ENCODE data around the gene ERH.

Gene ERH

DNA sequence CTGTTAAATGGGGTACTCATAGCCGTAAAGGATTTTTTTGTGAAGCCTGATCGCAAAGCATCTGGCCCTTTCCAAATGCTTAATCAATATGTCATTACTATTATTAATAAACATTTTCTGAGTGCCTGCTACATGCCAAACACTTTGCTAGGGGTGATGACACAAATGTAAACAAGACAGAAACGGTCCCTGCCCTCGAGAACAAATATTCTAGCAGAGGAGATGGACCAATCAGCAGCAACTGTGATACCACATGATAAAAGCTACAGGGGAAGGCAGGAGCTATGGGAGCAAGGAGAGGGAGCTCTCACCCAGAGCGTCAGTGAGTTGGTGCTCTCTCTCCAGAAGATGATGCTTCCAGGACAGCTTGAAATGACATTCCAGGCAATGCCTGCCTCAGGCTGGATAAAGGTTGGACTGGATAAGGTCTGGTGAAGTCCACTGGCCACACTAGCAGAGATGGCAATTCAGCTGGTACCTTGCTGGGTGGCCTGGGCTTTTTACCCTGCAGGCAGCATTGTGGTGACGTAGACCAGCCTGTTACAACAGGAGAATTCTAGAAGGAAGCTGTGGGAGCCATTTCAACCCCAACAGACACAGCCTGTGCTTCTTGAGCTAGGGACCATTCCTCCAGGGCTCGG is 41.1 kb downstream of the ERH start:
- no peak for DNase-seq (ENCODE audit: low read depth in 3 of 3)

DNA sequence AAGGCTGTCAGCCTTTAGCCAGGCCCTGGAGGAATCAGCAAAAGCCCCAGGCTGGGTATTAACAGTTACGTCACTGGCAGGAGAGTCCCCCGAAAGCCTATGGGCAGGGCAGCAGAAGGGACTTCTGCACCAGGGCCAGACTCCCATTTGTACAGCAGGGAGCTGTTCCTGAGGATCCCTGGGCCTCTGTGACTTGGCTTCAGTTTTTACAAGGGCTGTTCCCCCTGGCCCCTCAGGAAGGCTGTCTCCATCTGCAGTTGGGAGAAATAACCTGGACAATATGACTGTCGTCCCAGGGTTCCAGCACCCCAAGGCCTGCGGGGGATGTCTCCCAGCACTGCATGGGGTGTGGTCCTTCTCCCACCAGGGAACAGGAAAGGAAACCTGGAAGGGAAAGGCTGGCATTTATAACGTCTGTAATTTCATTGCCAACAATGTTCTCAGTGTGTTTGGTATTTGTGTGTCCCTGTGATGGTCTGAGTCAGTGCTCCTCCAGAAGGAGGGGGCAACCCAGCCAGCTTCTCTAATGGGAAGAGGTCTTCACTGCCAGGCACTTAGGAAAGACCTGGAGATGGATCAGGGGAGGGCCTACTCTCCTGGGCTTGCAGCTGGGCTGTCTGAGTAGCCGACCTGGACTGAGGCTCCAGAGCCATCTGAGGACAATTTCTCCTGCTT is 42.4 kb downstream of the ERH start:
- no peak for DNase-seq (ENCODE audit: low read depth in 3 of 3)

DNA sequence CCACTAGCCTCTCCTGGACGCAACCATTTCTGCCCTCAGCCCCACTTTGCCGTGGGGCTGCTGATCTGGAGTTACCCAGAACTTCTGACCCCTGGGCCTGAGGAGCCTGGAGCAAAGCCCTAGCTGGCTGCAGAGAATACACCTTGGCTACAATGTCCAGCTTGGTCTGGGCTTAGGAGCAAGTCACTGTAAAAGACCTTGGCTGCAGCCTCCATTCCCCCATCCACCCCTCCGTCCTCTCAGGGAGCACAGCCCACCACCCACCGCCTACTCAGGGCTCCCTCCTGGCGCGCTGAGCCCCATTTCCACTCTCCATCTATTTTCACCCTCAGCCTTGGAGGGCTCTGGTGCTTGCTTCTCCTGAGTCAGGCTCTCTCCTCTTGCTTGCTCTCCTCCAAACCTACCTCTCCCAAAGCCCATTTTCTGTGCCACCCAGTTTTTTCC is 42.9 kb downstream of the ERH start:
- no peak for DNase-seq (ENCODE audit: low read depth in 3 of 3)

DNA sequence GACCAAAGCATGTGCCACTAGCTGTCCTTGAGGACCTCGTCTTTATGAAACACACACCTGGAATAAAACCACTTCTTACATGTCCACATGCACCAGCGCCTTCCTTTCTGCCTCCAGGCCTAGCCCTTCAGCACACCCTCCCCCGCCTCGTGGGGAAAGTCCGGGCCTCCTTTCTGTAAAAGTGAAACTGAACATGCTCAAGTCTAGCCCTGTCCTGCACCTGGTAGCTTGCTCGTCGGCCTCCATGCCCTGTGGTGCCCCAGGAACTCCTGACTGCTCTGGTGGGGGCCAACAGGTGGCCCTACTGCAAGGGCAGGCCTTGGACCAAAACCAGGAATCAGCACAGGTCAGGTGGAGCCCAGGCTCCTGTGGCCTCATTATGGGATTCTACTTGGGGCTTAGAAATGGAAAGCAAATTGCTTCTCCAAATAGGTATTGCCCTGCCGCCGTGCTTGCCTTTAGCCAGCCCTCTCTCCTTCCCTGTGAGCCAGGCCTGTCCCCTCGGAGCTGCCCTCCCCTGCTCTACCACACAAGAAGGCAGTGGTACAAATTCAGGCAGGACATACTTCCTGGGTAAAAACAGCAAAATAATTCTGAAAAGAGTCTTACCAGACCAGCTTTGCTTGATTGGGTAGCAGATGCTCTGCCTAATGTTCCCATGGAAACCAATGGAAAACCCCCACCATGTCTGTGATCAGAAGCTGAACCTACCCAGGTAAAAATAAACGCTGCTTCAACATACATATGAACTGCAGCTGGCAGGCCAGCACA is 43.5 kb downstream of the ERH start:
- DNase-seq (ENCODE audit: low read depth in 3 of 3): peak; percentile 31 to 72 (median 38)

DNA sequence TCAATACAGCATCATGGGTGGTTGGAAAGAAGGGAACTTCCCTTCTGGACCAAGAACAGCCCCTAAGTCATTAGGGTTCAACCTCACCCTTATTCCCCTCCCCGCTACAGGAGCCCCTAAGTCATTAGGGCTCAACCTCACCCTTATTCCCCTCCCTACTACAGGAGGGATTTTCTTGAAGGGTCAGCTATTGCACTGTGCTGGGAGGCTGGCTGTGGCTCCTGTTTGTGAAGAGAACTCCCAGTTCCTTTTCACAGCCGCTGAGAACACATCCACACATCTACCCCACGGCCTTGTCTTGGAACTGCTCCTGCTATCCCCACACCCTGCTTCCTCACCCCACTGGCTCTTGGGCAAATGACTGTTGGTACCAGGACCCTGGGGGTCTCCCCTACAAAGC is 44.9 kb downstream of the ERH start:
- DNase-seq (ENCODE audit: low read depth in 3 of 3): no peak

DNA sequence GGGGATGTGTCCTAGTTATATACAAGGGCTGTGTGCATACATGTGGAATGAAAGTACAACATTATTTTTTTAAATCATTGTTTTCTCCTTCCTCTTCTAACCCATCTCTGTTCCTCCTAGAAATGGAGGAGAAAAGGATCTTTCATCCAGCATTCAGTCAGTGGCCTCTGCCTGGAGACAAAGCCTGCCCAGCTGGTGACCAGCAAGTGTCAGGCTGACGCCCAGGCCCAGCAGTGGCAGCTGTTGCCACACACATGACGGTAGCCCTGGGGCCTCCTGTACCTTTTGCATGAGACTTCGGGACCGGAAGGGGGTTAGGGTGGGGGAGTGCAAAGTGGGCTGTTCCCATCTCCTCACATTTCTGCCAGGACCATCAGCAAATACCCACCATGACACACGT is 46.2 kb downstream of the ERH start:
- DNase-seq (ENCODE audit: low read depth in 3 of 3): no peak

DNA sequence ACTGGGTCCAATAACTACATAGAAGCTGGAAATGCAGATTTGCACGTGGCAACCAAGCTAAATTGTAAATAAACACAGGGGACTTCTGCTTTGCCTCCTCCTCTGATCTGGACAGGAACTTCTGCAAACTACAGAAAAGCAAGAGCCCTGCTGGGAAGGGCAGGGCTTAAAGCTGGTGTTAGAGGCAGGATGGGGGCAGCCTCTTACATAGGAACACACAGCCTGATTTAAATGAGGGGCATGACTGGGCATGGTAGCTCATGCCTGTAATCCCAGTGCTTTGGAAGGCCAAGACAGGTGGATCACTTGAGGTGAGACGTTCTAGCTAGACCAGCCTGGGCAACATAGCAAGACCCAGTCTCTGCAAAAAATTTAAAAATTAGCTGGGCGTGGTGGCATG is 46.7 kb downstream of the ERH start:
- no peak for DNase-seq (ENCODE audit: low read depth in 3 of 3)

DNA sequence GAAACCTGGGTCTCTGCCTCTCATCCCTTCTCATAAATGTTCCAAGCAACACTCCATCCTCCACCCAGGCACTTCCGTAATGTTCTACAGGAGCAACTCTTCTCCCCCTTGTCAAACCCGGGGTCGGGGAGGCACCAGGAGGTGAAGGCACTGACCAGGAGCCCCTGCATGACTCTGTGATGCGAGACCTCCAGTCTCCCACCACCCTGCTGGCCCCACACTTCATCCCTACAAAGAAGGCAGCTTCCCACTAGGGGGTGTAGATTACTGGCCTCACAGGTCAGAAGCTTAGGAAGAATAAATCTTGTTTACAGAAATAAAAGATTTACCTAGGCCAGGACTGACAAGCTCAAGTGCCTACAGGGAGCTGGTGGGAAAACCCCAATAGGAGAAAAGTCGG is 47.2 kb downstream of the ERH start:
- no peak for DNase-seq (ENCODE audit: low read depth in 3 of 3)

DNA sequence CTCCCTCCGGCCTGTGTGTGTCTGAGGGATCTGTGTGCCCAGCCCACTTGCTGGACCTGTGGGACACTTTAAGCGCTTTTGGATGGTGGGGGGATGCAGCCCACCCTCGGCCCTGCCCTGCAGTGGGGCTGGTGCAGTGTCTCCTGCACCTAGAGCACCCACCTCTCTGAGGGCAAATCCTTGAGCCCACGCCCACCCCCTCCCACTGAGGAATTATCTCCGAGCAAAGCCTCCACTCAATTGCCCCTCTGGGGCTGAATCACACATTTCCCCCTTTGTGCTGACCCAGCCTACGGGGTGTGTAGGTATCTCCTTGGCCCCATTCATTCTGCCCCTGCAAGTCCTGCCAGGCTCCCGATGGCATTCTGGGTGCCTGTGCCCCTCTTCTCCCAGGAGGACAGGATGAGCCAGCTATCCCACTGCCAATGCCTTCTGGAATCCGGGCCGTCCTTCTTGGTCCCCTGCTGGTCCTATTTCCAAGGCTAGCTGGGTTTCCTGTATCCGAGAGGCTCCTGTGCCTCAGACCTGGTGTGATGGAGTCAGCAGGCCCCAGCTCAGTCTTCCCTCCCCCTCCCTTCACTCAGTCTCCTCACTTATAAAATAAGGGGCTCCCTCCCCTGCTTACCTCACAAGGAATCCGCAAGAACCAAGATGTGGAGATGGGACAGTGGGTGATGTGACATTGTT is 48.9 kb downstream of the ERH start:
- no peak for DNase-seq (ENCODE audit: low read depth in 3 of 3)

DNA sequence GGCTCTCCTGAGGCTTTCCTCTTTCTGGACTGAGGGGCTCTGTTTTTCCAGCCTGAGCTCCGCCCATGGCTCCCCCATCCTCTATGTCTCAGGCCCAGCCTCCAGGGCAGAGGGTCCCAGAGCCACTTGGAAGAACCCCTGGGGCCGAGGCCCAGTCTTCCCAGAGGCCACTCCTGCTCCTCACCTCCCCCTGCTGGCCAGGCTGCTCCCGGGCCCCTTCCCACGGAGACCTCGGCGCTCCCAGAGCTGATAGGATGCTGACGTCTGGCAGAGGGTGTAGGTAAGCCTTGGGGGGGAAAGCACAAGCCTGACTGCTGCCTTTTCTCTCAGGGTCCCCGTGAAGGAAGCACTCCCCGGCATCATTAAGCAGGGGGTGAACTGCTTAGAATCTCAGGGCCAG is 51.4 kb downstream of the ERH start:
- no peak for DNase-seq (ENCODE audit: low read depth in 3 of 3)

DNA sequence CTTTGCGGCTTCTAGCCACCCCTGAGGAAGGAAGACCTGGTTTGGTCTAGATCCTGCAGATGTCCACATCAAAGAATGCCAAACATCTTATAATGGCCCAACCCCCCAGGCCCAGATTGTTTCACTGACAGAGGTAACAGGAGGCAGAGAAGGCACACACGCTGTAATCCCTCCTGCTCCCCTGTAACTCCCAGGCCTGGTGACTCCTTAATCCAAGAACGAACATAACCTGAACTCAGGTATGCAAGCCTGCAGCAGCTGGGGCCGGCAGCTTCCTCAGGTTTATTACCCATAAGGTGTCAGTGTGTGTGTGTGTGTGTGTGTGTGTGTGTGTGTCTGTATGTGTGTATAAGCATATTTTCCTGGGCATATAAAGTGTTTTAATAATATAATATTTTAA is 52.7 kb downstream of the ERH start:
- no peak for DNase-seq (ENCODE audit: low read depth in 3 of 3)

DNA sequence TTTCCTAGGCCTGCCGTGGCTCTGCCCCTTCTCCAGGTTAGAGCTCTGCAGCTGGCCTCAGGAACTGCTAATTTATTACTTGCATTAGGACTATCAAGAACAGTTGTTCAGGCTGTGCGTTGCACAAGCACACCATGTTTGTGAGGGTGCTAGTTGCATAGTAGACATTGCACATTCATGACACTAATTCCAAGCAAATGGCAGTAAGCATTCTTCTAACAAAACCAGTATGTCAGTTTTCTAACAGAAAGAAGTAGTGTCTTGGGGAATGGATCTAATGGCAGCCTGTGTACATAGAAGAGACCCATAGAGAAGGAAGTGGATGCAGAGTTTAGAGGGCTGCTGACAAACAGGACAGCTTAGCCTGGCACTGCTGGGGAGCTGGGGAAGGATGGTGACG is 53.9 kb downstream of the ERH start:
- no peak for DNase-seq (ENCODE audit: low read depth in 3 of 3)

DNA sequence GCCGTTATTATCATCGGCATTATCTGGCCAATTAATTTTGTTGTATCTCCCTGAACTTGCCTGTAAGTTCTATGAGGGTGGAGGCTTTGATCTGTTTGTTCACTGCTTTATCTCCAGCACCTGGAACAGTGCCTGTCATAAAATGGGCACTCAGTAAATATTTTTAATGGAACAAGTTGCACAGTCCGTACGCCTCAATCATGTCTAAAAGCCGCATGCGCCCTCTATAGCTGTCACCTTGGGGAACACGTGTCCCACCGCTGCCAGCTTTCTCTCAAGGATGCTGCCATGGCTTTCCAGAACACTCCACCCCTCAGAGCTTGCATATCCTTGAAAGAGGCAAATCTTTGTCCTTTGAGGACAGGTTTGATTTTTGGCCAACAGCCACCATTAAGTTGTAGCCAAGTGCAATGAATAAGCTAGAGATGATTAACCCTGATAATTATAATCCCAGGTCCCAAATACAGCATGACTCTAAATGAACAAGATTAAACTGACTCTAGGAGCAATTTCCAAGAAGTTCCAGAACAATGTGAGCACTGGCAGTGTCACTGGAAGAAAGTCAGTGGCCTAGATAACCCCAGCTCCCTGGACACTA is 55.1 kb downstream of the ERH start:
- DNase-seq (ENCODE audit: low read depth in 3 of 3): no peak

DNA sequence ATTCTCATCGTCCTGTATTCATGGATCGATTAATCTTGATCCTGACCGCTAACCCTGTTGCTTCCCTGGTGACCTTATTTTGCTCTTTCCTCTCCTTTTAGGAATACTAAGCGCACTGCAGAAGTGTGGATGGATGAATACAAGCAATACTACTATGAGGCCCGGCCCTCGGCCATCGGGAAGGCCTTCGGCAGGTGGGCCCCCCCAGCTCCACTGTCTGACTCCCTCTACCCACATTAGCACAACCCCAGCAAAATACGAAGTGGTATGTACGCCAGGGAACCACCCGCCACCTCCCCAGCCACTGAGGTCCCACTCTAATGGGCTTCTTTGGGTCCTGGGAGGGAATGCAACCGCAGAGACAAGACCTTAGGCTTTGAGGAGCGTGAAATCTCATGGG is 58.7 kb downstream of the ERH start:
- no peak for DNase-seq (ENCODE audit: low read depth in 3 of 3)

DNA sequence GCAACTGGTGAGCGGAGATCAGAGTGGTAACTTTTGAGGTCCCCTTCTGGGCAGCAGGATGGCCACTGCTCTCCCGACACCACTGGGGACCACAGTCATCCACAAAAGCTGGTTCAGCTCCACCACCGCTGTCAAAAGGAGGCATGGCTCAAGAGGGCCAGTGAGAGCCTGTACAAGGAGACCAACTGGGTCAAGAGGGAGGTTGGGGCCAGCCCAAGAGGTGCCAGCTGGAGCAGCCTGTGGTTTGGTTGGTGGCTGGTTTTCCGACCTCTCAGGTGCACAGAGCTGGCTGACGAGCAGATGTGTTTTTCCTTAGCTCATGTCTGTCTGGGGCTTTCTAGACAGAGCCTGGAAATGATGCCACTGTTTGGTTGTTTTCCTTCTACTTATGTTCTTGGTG is 60.1 kb downstream of the ERH start:
- DNase-seq (ENCODE audit: low read depth in 3 of 3): no peak

DNA sequence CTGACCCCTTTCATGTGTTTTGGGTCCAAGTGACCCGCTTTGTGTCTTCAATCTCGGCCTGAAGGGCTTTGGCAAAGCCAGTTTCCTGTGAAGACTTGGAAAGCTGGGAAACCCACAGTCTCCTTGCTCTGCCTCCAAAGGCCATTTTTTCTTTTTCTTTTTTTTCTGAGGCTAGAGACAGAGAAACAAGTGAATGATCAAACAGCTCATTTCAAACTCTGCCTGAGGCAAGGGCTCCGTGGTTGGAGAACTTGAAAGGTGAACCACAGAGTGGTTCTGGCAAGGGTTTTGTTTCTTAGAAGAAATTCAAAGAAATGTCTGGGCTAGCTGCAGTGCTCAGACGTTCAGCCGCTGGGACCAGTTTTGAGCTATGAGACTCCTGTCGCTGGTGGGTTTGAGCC is 62.7 kb downstream of the ERH start:
- no peak for DNase-seq (ENCODE audit: low read depth in 3 of 3)

DNA sequence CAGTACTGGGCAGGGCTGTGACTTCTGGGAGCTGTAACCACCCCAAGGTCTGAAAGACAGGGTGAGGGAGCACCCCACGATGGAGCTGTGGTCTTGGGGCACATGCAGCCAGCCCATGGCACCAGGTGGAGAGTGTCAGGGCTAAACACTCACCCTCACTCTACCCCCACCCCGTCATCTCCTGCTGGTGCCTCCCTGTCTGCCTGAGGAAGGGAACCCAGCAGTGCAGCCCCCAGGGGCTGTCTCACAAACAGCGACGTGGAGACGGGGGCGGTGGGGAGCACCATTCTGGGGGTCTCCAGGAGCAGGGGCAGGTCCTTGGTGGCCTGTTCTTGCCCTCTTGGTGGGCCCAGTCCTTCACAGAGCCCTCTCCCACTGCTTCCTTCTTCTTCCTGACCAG is 63.5 kb downstream of the ERH start:
- no peak for DNase-seq (ENCODE audit: low read depth in 3 of 3)

DNA sequence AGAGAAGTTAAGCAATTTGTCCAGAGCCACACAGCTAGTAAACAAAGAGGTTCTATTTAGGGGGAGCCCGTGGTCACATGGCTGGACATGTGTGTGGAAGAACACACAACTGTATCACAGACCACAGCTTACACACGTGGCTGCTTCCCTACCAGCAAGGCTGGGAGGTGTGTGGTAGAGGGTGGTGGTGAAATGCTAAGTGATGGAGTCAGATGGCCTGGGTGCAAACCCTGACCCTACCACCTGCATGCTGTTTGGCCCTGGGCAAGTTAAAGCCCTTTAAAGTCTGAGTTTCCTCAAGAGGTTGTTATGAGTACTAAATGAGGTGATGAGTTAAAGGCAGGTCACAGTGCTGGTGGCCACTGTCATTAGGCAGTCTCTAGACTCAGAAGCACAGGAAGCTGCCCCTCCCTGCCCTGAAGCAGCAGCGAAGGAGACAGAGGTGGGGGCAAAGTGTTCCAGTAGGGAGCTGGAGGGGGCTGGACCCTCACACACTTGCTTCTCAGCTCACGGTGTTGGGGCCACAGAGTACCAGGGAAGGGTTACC is 64.2 kb downstream of the ERH start:
- DNase-seq (ENCODE audit: low read depth in 3 of 3): no peak

DNA sequence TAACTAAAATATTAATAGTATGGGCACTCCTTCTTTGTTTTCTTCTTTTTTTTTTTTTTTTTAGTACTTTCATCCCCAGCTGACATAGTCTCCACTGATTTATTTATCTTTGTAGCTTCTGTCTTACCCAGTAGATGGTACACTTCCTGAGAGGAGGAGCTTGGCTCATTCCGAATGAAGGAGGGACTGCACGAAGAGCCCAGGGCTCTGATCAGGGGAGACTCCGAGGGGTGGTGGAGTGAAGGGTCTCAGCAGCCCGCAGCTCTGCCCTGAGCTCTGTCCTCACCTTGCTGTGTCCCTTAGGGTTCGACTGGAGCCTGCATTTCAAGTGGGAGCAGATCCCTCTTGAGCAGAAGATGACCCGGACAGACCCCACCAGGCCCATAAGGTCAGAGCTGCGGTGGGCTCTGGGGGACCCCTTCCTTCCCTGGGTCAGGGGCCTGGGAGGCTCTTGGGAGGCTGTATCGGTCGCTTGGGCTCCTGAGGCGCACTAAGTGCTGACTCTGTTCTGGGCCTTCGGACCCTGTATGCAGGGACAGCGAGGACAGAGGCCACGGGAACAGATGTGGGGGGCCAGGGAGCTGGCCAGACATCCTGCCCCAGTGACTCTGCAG is 65.2 kb downstream of the ERH start:
- no peak for DNase-seq (ENCODE audit: low read depth in 3 of 3)

DNA sequence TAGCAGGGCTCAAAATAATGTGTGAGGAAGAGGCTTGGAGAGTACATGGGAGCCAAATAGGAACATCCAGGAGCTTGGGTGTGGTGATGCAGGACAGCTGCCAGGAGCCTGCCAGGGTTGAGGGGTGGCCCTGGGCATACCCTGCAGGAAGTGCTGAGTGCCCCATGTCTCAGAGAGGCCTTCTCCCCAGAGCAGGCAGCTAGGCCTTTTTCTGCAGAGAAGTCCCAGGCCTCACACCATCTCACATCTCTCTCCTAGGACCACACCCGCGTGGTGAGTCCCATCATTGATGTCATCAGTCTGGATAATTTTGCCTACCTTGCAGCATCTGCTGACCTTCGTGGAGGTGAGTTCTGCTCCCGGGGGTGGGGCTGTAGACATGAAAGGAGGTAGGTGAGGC is 66.9 kb downstream of the ERH start:
- DNase-seq (ENCODE audit: low read depth in 3 of 3): no peak
